ENCODE measurements around the gene SMKR1. TPM values are rescaled to one million over a fixed set of nuclear protein-coding genes. Genes with fewer than 3 reads are reported as not detected.

Gene SMKR1
- total RNA-seq, 1 experiment from 2014 or later, result 0.87 TPM

GRCh38 chr7:129544700-129545099 is 42.4 kb downstream of the SMKR1 start:
- Mint-ChIP-seq H3K4me1 (peaks cover 0 to 4% of the 10 kb centered on the region in 2 experiments; a peak in 2 of 4 replicates), H3K27me3 (ENCODE audit: low read depth) (peaks cover 2% of the 10 kb centered on the region; the same call in 1 of the 2 replicates)
- H3K23me2 ChIP-seq (ENCODE audit: insufficient read length, low read depth, low read length, poor library complexity, severe bottlenecking), result no peaks in the 10 kb centered on the region

More at GRCh38 chr7:129544700-129545099, 42.4 kb downstream of the SMKR1 start:
- no peaks in the 10 kb centered on the region for H3K27me3 ChIP-seq (ENCODE audit: insufficient read depth, low read length)
- no peak overlapping the region for H3K18ac ChIP-seq (ENCODE audit: insufficient read length, low read depth, low read length)
- no peak overlapping the region for H2BK12ac ChIP-seq (ENCODE audit: insufficient read length, low read depth, low read length)
- no peak overlapping the region for H2AFZ ChIP-seq (ENCODE audit: low read length)
- no peak overlapping the region for H3K27ac Mint-ChIP-seq
- H2BK15ac ChIP-seq (ENCODE audit: low read depth, low read length), result no peak overlapping the region
- no peak overlapping the region for H4K91ac ChIP-seq (ENCODE audit: insufficient read length, low read depth, low read length)
- H3K9me3 Mint-ChIP-seq, result no peaks in the 10 kb centered on the region
- no peak for TF ChIP-seq CTCF (conservative IDR thresholded peaks at IDR 0.05)
- H4K20me1 ChIP-seq (ENCODE audit: control insufficient read depth, insufficient read depth, insufficient read length), result no peaks in the 10 kb centered on the region
- WGBS (ENCODE audit: extremely low coverage, insufficient read length, low lambda C conversion rate), result no CpG with 5 or more reads among the region's 5 CpGs
- no peak overlapping the region for H2BK20ac ChIP-seq (ENCODE audit: low read depth, low read length, poor library complexity, severe bottlenecking)
- DNase-seq, result no peak
- no peaks in the 10 kb centered on the region for H3K36me3 Mint-ChIP-seq (ENCODE audit: insufficient read depth in 1 of 3, low read depth in 3 of 3)
- H3K9me3 ChIP-seq (ENCODE audit: control insufficient read depth, low read depth, low read length), result no peaks in the 10 kb centered on the region
- H4K8ac ChIP-seq (replicated peaks; ENCODE audit: insufficient read length, low read depth, low read length), result no peak overlapping the region
- H4K5ac ChIP-seq (ENCODE audit: insufficient read length, low read depth, low read length), result no peak overlapping the region
- H3K4me2 ChIP-seq (ENCODE audit: insufficient read depth, insufficient read length, low read length), result no peak overlapping the region
- H3K9ac ChIP-seq (ENCODE audit: extremely low read depth, insufficient read length, low read length), result no peak overlapping the region
- H3K27ac ChIP-seq (ENCODE audit: insufficient read length, low read depth, low read length), result no peak overlapping the region
- no peak overlapping the region for H3T11ph ChIP-seq (ENCODE audit: low read length)
- no peaks in the 10 kb centered on the region for H3K79me2 ChIP-seq (ENCODE audit: insufficient read depth, low read length)
- H3K4me3 Mint-ChIP-seq, result no peak overlapping the region
- no peak overlapping the region for H3K23ac ChIP-seq (ENCODE audit: insufficient read length, low read depth, low read length)
- H3K79me1 ChIP-seq (ENCODE audit: insufficient read depth, low read depth, low read length, poor library complexity, severe bottlenecking), result no peaks in the 10 kb centered on the region
- no peak overlapping the region for H3K14ac ChIP-seq (ENCODE audit: insufficient read depth, low read length)
- no peak overlapping the region for H2BK120ac ChIP-seq (ENCODE audit: low read depth, low read length, poor library complexity, severe bottlenecking)
- H2AK5ac ChIP-seq (ENCODE audit: insufficient read length, low read length), result no peak overlapping the region
- no peak overlapping the region for H3K4ac ChIP-seq (ENCODE audit: low read depth, low read length)
- no peak overlapping the region for H2BK5ac ChIP-seq (ENCODE audit: insufficient read length, low read length)
- H3K56ac ChIP-seq (ENCODE audit: insufficient read length, low read depth, low read length), result no peak overlapping the region
- H3K4me1 ChIP-seq (ENCODE audit: insufficient read depth, low read length), result no peaks in the 10 kb centered on the region
